HepG2 (cell line): ENCODE results near the gene OR6X1. TPM values are rescaled to one million over a fixed set of nuclear protein-coding genes. Genes with fewer than 3 reads are reported as not detected.

Experiments used
- ARID5B ChIP-seq: IDR thresholded peaks from 2 replicates; pipeline ENCODE4 v1.4.0; 2020; ENCODE audit warnings: mild to moderate bottlenecking, missing genetic modification reagents
- CBX1 ChIP-seq: IDR thresholded peaks from one replicate; pipeline ENCODE4 v1.6.1; 2016; ENCODE audit warnings: antibody characterized with exemption, low read depth
- DPF2 ChIP-seq: sonication (generic); formaldehyde crosslinking; IDR thresholded peaks from 2 replicates; pipeline ENCODE4 v1.4.0; 2020; ENCODE audit warnings: mild to moderate bottlenecking, low read depth, missing genetic modification reagents, borderline replicate concordance
- GLI4 ChIP-seq: sonication (generic); formaldehyde crosslinking; IDR thresholded peaks from 2 replicates; pipeline ENCODE4 v1.5.1; 2020; ENCODE audit warnings: missing genetic modification reagents, mild to moderate bottlenecking, moderate library complexity, borderline replicate concordance
- HCFC1 ChIP-seq: fragments of 150-350 bp; IDR thresholded peaks from 2 replicates; pipeline ENCODE4 v1.6.1; 2014; ENCODE audit warnings: low read depth, low read length
- KMT2A ChIP-seq: sonication (generic); formaldehyde crosslinking; IDR thresholded peaks from 2 replicates; pipeline ENCODE4 v1.4.0; 2020; ENCODE audit warnings: missing genetic modification reagents
- MXD1 ChIP-seq: sonication (generic); formaldehyde crosslinking; IDR thresholded peaks from 2 replicates; pipeline ENCODE4 v1.4.0; 2020; ENCODE audit warnings: mild to moderate bottlenecking, missing genetic modification reagents
- MXD3 ChIP-seq: IDR thresholded peaks from 2 replicates; pipeline ENCODE4 v1.6.1; 2016; ENCODE audit warnings: mild to moderate bottlenecking, missing biosample characterization, missing genetic modification reagents
- NFAT5 ChIP-seq: sonication (generic); formaldehyde crosslinking; IDR thresholded peaks from 2 replicates; pipeline ENCODE4 v1.4.0; 2020; ENCODE audit warnings: missing genetic modification reagents
- PCBP1 ChIP-seq: fragments of 200-400 bp; formaldehyde crosslinking; IDR thresholded peaks from 2 replicates; pipeline ENCODE4 v1.6.1; 2017; ENCODE audit warnings: mild to moderate bottlenecking, low read depth, low read length, borderline replicate concordance
- PHF21A ChIP-seq: sonication (generic); formaldehyde crosslinking; IDR thresholded peaks from 2 replicates; pipeline ENCODE4 v1.5.0; 2020; ENCODE audit warnings: mild to moderate bottlenecking, missing genetic modification reagents
- SMC3 ChIP-seq: IDR thresholded peaks from 2 replicates; pipeline ENCODE4 v1.6.1; 2011; ENCODE audit warnings: low read length, improper control_type of control experiment
- STAT5B ChIP-seq: sonication (generic); formaldehyde crosslinking; IDR thresholded peaks from 2 replicates; pipeline ENCODE4 v1.4.0; 2020; ENCODE audit warnings: missing genetic modification reagents
- ZKSCAN8 ChIP-seq: IDR thresholded peaks from 2 replicates; pipeline ENCODE4 v1.6.1; 2016; ENCODE audit warnings: borderline replicate concordance, missing genetic modification reagents, missing compliant biosample characterization
- ZNF205 ChIP-seq: IDR thresholded peaks from 2 replicates; pipeline ENCODE4 v1.6.1; 2018; ENCODE audit warnings: missing biosample characterization, missing genetic modification reagents
- ZNF264 ChIP-seq: sonication (generic); formaldehyde crosslinking; IDR thresholded peaks from 2 replicates; pipeline ENCODE4 v1.4.0; 2020; ENCODE audit warnings: missing genetic modification reagents
- ZNF343 ChIP-seq: sonication (generic); formaldehyde crosslinking; IDR thresholded peaks from 2 replicates; pipeline ENCODE4 v1.4.0; 2020; ENCODE audit warnings: mild to moderate bottlenecking, missing genetic modification reagents
- ZNF567 ChIP-seq: sonication (generic); formaldehyde crosslinking; IDR thresholded peaks from 2 replicates; pipeline ENCODE4 v1.8.1; 2023; ENCODE audit warnings: mild to moderate bottlenecking, missing genetic modification reagents, borderline replicate concordance
- polyA plus RNA-seq, 8 experiments: library from polyadenylated mRNA; depleted of rRNA in 3 of 8; stranded (reverse) in 7 of 8; unstranded in 1 of 8; fragments of >200 nt; fragmentation: Illumina TruSeq in 4 of 8; extraction: Trizol in 4 of 8; gene quantifications; 2 replicates each; pipeline versions ENCODE4 v1.2.1 to v1.2.3, GENCODE V29; 2011 to 2016; ENCODE audit warnings: low read depth in 4 of 8, missing spikeins in 1 of 8, mixed read lengths in 1 of 8; ENCODE audit not compliant: insufficient read depth in 1 of 8
- total RNA-seq, 5 experiments: library from RNA; depleted of rRNA; stranded (reverse); fragments of >200 nt; fragmentation: Illumina TruSeq; extraction: Trizol; gene quantifications; 2 replicates each; pipeline ENCODE4 v1.2.3, GENCODE V29; 2016; ENCODE audit warnings: low read depth in 1 of 5

OR6X1 gene
- total and polyA plus RNA-seq, 2 of the 13 experiments (the other 11 are each of a cell fraction or from before 2014, with no cell fraction given): not detected

- TF ChIP-seq MXD3 (CRISPR knock-in tag) (peak; percentile 90), ARID5B (peak; percentile 68; the same call in 1 of the 2 replicates), MXD1 (CRISPR knock-in tag) (peak; percentile 96), ZNF264 (CRISPR knock-in tag) (no peak), GLI4 (CRISPR knock-in tag) (peak; percentile 46; the same call in 1 of the 2 replicates), KMT2A (peak; percentile 74; the same call in 1 of the 2 replicates), PCBP1 (peak; percentile 61; the same call in 1 of the 2 replicates), HCFC1 (peak; percentile 66), STAT5B (CRISPR knock-in tag) (no peak), SMC3 (no peak), ZKSCAN8 (0 out of 2 replicates have a peak, but pooled peaks have one; percentile 25), CBX1 (peak; percentile 20), ZNF205 (CRISPR knock-in tag) (peak; percentile 87), ZNF343 (no peak), DPF2 (CRISPR knock-in tag) (no peak), ZNF567 (CRISPR knock-in tag) (0 out of 2 replicates have a peak, but pooled peaks have one; percentile 45), NFAT5 (no peak), PHF21A (CRISPR knock-in tag) (0 out of 2 replicates have a peak, but pooled peaks have one; percentile 53)
Measured at GRCh38 chr11:123741159-123742030, 12.9 kb downstream of the OR6X1 start, which contains the start of gene ZNF202 (continued).
